Heart right ventricle (tissue), 16 donors: ENCODE results near the gene GLRA3. TPM values are rescaled to one million over a fixed set of nuclear protein-coding genes. Genes with fewer than 3 reads are reported as not detected.

Experiments
- ATAC-seq, 8 donors: fragments of 200-7000 bp; cut with Tn5 transposase; one replicate each; pipeline ENCODE4 v1.9.1; 2020; ENCODE audit warnings: mild to moderate bottlenecking in 8 of 8, moderate library complexity in 8 of 8, moderate number of reproducible peaks in 1 of 8
- DNase-seq, 2 donors: peaks; one replicate each; pipeline ENCODE4 v3.0.0-alpha.2; 2020
- H3K27ac ChIP-seq, 10 donors: fragments of 200-600 bp; sonication (generic) in 2 of 10; one replicate each; pipeline versions ENCODE4 v1.5.0 to v1.8.0; 2020 to 2022; ENCODE audit warnings: mild to moderate bottlenecking in 3 of 10
- H3K27me3 ChIP-seq, 7 donors: fragments of 200-600 bp; one replicate each; pipeline ENCODE4 v1.8.0; 2021 to 2022; ENCODE audit warnings: mild to moderate bottlenecking in 2 of 7
- H3K36me3 ChIP-seq, 9 donors: fragments of 200-600 bp; sonication (generic) in 1 of 9; one replicate each; pipeline versions ENCODE4 v1.5.0 to v1.8.0; 2020 to 2022; ENCODE audit warnings: mild to moderate bottlenecking in 2 of 9
- H3K4me1 ChIP-seq, 9 donors: fragments of 200-600 bp; sonication (generic) in 1 of 9; one replicate each; pipeline versions ENCODE4 v1.5.0 to v1.8.0; 2020 to 2022; ENCODE audit warnings: mild to moderate bottlenecking in 4 of 9
- H3K4me3 ChIP-seq, 10 donors: fragments of 200-600 bp; sonication (generic) in 2 of 10; one replicate each; pipeline versions ENCODE4 v1.5.0 to v1.8.0; 2020 to 2022; ENCODE audit warnings: mild to moderate bottlenecking in 7 of 10, moderate library complexity in 2 of 10
- H3K9me3 ChIP-seq, 11 donors: fragments of 200-600 bp in 10 of 11; sonication (generic) in 2 of 11; one replicate each; pipeline versions ENCODE4 v1.5.0 to v1.8.0; 2013 to 2022; ENCODE audit warnings: mild to moderate bottlenecking in 2 of 11, control low read depth in 1 of 11, moderate library complexity in 1 of 11
- WGBS, 2 donors: extraction: QIAGEN DNeasy Blood & Tissue Kit; methylation state at CpG; one replicate each; pipeline ENCODE4 v1.1.7; 2013; ENCODE audit warnings: inconsistent platforms in 1 of 2; 5-methylcytosine and 5-hydroxymethylcytosine counted together
- intact Hi-C, 10 donors: fragments of 100-400 bp; cut with DNase I; formaldehyde crosslinking; loops; one replicate each; pipeline versions ENCODE4 v1.11.1 to v1.14.2; 2022
- polyA plus RNA-seq, 2 donors: library from polyadenylated mRNA; stranded (reverse); fragments of 200-250 nt; gene quantifications; one replicate each; pipeline ENCODE4 v1.2.3, GENCODE V29; 2013
- total RNA-seq, 10 donors: library from RNA; stranded (reverse); fragmentation: NEBNext Ultra II Directional in 3 of 10; extraction: Animal tissue kit (Norgen Biotek cat#: 25700) in 3 of 10; gene quantifications; one replicate each; pipeline versions ENCODE4 v1.2.1 to v1.2.4, GENCODE V29; 2021 to 2023
- TF ChIP-seq, protein P1 (sequence below), 9 donors: fragments of 200-600 bp; sonication (generic) in 2 of 9; IDR thresholded peaks; one replicate each; pipeline versions ENCODE4 v1.5.0 to v1.8.0; 2021 to 2022; ENCODE audit warnings: antibody characterized with exemption in 9 of 9, mild to moderate bottlenecking in 5 of 9, moderate library complexity in 1 of 9
- donor health status: Arrhythmogenic right ventricular cardiomyopathy.
- donor health status: ischemic (EF 13 %, LVEDD 7.1; RV severe dilation, severe dysfunction).
- donor health status: healthy with polysubstance abuse.
- donor health status: DM: no; HTN: yes; CAD: no.
- donor health status: DM: no; HTN: no; CAD: no.
- donor health status: ischemic (EF 25% LVEDD 6.9; RV normal size, moderate dysfunction).
- donor health status: ischemic (EF 25% LVEDD 5.7; RV mildly dilated, moderate dysfunction).
- donor health status: healthy.
- donor health status: DM: yes; HTN: yes; CAD: no.
- donor health status: Ischemic cardiomyopathy.
- donor health status: ischemic (EF 35%, LVEDD 5.7; RV mildly dilated, moderate dysfunction).
- donor health status: nonischemic (EF 11% LVEDD 7.7; RV severe dilation, severe dysfunction).
- donor health status: DM: yes; HTN: yes; CAD: no.
- donor health status: PGD.
- donor health status: ischemic (EF 29% LVEDD 5.4; RV normal size, mild dysfunction).
- donor health status: nonischemic (EF 23%, LVEDD 6.1; RV moderate dilation, normal function).

The GLRA3 gene
- total and polyA plus RNA-seq, 12 donors = not detected

DNA sequence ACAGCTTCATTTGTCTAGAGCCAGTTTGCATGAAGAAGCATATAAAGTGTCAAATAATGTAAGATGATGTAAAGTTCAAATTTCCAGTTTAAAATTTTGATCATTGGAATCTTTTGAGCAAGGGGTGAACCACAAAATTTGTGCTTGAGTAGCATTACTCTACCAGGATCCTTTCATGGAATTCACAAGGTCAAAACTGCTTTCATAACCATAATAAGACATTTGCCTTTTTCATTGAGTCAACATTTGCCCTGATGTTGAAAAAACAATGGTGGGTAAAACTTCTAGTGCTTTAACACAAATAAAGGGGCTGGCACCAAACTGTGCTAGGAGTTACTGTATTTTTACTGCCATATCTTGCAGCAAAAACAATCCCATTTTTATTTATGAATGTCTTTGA is 142.2 kb downstream of the GLRA3 start:
- ATAC-seq (no peak), DNase-seq (no peak)
- peaks cover 0 to 29% (median 8%) of the 10 kb centered on the region in 11 donors for H3K9me3 ChIP-seq
- H3K36me3 ChIP-seq = no peaks in the 10 kb centered on the region
- intact Hi-C loops = no loop called here
- H3K27ac ChIP-seq = no peak overlapping the region
- TF ChIP-seq, protein P1, sequence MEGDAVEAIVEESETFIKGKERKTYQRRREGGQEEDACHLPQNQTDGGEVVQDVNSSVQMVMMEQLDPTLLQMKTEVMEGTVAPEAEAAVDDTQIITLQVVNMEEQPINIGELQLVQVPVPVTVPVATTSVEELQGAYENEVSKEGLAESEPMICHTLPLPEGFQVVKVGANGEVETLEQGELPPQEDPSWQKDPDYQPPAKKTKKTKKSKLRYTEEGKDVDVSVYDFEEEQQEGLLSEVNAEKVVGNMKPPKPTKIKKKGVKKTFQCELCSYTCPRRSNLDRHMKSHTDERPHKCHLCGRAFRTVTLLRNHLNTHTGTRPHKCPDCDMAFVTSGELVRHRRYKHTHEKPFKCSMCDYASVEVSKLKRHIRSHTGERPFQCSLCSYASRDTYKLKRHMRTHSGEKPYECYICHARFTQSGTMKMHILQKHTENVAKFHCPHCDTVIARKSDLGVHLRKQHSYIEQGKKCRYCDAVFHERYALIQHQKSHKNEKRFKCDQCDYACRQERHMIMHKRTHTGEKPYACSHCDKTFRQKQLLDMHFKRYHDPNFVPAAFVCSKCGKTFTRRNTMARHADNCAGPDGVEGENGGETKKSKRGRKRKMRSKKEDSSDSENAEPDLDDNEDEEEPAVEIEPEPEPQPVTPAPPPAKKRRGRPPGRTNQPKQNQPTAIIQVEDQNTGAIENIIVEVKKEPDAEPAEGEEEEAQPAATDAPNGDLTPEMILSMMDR (IDR thresholded peaks at IDR 0.05) = no peak
- no peaks in the 10 kb centered on the region for H3K4me1 ChIP-seq
- H3K27me3 ChIP-seq = no peaks in the 10 kb centered on the region
- H3K4me3 ChIP-seq = no peak overlapping the region

DNA sequence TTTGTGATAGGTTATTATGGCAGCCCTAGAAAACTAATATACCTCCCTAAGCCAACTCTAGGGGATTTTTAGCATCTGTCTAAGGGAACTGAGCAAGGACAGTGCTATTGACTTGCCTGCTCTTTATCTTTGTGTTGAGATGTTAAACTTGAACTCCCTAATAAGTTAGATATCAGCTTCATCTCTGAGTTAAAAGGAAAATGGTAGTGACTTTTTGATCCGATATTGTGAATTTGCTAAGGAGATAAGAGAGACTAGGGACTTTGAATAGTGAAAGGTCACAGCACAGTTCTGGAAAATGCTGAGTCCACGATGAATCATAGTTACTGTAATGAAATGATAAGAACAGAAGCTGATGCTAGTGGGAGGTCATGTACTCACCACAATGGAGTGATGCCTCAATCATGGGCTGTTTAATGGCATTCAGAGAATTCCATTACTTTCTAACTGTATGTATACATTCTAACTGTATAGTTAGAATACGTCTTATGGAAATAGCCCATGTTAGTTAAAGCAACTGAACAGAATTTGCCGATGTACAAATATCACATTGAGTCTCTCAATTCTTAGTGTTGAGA is 147.2 kb downstream of the GLRA3 start:
- Histone ChIP-seq H3K36me3 (no peaks in the 10 kb centered on the region), H3K4me3 (no peak overlapping the region), H3K27ac (no peak overlapping the region), H3K27me3 (no peaks in the 10 kb centered on the region), H3K4me1 (no peaks in the 10 kb centered on the region), H3K9me3 (no peaks in the 10 kb centered on the region)
- ATAC-seq (peak in 1 of 8 donors; percentile 55), DNase-seq (no peak)
- WGBS, 2 donors = 60% methylated on average over 4 of the region's 4 CpGs
- intact Hi-C loops = no loop called here
- TF ChIP-seq, protein P1 (IDR thresholded peaks at IDR 0.05) = no peak

DNA sequence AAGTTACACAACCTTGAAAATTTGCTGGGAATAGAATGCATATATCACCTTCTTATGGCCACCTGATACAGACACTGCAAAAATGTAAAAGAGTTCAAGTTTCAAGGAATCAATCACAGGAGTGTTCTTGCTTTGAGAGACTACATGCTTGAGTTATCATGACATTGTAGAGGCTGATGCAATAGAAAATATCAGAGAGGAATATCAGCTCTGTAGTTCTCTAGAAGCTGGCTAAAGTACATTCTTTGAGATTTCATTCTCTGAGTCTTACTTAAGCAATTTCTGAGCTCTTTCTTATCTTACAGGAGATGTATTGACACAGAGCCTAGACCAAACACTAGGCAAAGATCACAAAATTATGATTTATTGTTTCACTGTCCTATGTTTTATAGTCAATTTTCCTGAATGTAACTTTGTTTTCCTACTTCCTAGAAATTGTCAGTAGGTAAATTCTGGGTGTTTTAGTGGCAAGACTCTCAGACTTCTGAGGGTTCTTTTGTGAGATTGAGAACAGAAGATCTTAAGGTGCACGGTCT is 154.7 kb downstream of the GLRA3 start:
- DNase-seq = no peak
- WGBS, 2 donors = 92 to 94% methylated on average over 1 of the region's 1 CpG
- no peak for ATAC-seq

DNA sequence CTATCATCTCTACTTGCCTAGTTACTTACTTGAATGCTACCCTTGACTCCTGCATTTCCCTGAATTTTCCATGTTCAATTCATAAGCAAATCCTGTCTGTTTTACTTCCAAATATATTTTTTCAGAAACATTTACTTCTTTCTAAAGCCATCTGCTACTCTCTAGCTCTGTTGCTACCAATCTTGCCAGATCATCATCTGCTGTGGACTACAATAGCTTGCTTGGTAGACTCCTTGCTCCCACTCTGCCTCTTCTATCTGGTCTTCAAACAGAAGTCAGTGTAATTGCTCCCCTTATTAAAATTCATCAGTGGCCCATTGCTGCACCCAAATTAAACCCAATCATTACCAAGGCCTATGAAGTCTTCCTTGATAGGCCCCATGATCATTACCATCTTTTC is 155.2 kb downstream of the GLRA3 start:
- no peak overlapping the region for H3K4me3 ChIP-seq
- TF ChIP-seq, protein P1 (IDR thresholded peaks at IDR 0.05) = no peak
- intact Hi-C loops = no loop called here
- H3K27ac ChIP-seq = no peak overlapping the region
- no peaks in the 10 kb centered on the region for H3K27me3 ChIP-seq
- H3K9me3 ChIP-seq = no peaks in the 10 kb centered on the region
- H3K4me1 ChIP-seq = no peaks in the 10 kb centered on the region
- H3K36me3 ChIP-seq = no peaks in the 10 kb centered on the region
- no peak for ATAC-seq
- no peak for DNase-seq

More for the DNA sequence above, 154.7 kb downstream of the GLRA3 start:
- TF ChIP-seq, protein P1 (IDR thresholded peaks at IDR 0.05) = no peak
- no peak overlapping the region for H3K4me3 ChIP-seq
- H3K36me3 ChIP-seq = no peaks in the 10 kb centered on the region
- no peaks in the 10 kb centered on the region for H3K9me3 ChIP-seq
- intact Hi-C loops = no loop called here
- H3K27ac ChIP-seq = no peak overlapping the region
- no peaks in the 10 kb centered on the region for H3K4me1 ChIP-seq
- no peaks in the 10 kb centered on the region for H3K27me3 ChIP-seq
